Measurements from ENCODE around the gene CCDC184. TPM values are rescaled to one million over a fixed set of nuclear protein-coding genes. Genes with fewer than 3 reads are reported as not detected.

CCDC184 gene
- total RNA-seq, 1 experiment from 2014 or later = 0.74 TPM

DNA sequence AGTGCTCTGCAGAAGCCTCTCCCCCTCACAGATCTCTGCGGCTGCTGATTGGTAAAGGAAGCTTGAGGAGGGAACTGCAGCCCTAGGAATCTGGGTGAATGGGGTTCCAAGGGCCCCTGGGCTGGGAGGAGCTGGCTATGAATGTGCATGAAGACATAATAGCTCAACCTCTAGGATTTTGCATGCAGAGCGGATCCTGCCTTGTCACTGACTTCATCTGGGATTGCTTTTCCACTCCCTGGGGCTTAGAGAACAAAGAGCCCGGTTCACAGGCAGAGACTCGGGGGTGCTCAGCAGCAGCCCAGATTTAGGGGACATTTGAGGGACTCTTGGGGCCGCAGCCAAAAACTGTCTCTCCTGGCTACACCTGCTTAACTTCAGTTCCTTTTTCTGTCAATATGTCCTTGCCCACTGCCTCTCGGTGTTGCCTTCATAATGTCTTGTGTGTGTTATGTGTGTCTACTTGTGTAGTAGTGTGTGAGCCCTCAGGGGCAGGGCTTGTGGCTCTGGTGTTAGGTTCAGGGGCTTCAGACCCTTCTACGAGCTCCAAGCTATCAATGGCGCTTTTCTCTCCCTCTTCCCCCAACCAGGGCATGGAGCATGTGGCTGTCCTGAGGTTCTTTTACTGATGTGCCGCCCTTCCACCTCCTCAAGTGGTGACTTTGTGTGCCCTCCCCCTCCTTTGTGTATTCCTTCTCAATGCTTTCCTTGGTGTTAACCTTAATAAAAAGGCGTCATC, 1.9 kb downstream of the CCDC184 start:
- intact Hi-C loops (cut with micrococcal nuclease; ENCODE audit: unreplicated experiment) (no loop called here), in situ Hi-C loops (cut with HindIII; ENCODE audit: low pct_unique_long_range_greater_than_20kb, low sequenced_read_pairs) (no loop called here)
- ATAC-seq (no peak), DNase-seq (ENCODE audit: low read depth, low spot score) (no peak)
- ChIA-PET CTCF (no interaction called here), POLR2A (no interaction called here)
- H3K4me1 ChIP-seq (ENCODE audit: control insufficient read depth, insufficient read depth, low read length) = peaks cover 5% of the 10 kb centered on the region; the same call in 1 of the 2 replicates
- TF ChIP-seq, protein P1, sequence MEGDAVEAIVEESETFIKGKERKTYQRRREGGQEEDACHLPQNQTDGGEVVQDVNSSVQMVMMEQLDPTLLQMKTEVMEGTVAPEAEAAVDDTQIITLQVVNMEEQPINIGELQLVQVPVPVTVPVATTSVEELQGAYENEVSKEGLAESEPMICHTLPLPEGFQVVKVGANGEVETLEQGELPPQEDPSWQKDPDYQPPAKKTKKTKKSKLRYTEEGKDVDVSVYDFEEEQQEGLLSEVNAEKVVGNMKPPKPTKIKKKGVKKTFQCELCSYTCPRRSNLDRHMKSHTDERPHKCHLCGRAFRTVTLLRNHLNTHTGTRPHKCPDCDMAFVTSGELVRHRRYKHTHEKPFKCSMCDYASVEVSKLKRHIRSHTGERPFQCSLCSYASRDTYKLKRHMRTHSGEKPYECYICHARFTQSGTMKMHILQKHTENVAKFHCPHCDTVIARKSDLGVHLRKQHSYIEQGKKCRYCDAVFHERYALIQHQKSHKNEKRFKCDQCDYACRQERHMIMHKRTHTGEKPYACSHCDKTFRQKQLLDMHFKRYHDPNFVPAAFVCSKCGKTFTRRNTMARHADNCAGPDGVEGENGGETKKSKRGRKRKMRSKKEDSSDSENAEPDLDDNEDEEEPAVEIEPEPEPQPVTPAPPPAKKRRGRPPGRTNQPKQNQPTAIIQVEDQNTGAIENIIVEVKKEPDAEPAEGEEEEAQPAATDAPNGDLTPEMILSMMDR (IDR thresholded peaks at IDR 0.05) = no peak
- TF ChIP-seq, protein P2, sequence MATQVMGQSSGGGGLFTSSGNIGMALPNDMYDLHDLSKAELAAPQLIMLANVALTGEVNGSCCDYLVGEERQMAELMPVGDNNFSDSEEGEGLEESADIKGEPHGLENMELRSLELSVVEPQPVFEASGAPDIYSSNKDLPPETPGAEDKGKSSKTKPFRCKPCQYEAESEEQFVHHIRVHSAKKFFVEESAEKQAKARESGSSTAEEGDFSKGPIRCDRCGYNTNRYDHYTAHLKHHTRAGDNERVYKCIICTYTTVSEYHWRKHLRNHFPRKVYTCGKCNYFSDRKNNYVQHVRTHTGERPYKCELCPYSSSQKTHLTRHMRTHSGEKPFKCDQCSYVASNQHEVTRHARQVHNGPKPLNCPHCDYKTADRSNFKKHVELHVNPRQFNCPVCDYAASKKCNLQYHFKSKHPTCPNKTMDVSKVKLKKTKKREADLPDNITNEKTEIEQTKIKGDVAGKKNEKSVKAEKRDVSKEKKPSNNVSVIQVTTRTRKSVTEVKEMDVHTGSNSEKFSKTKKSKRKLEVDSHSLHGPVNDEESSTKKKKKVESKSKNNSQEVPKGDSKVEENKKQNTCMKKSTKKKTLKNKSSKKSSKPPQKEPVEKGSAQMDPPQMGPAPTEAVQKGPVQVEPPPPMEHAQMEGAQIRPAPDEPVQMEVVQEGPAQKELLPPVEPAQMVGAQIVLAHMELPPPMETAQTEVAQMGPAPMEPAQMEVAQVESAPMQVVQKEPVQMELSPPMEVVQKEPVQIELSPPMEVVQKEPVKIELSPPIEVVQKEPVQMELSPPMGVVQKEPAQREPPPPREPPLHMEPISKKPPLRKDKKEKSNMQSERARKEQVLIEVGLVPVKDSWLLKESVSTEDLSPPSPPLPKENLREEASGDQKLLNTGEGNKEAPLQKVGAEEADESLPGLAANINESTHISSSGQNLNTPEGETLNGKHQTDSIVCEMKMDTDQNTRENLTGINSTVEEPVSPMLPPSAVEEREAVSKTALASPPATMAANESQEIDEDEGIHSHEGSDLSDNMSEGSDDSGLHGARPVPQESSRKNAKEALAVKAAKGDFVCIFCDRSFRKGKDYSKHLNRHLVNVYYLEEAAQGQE (IDR thresholded peaks at IDR 0.05; ENCODE audit: insufficient read depth in 1 of 2, low read depth in 2 of 2, low read length in 1 of 2) = no peak
- TF ChIP-seq POLR2AphosphoS5 (IDR thresholded peaks at IDR 0.05; ENCODE audit: low read depth, low read length) = no peak
- no peak for TF ChIP-seq SIN3A (IDR thresholded peaks at IDR 0.05; ENCODE audit: borderline replicate concordance, insufficient read depth, low read depth, low read length)
- no peak for TF ChIP-seq TCF7L2 (IDR thresholded peaks at IDR 0.05; ENCODE audit: low read depth, low read length)
- H3K9me3 ChIP-seq (ENCODE audit: control insufficient read depth, insufficient read depth, low read depth, low read length) = no peaks in the 10 kb centered on the region
- H3K4me3 ChIP-seq (ENCODE audit: low read depth in 2 of 2, low read length in 2 of 2) = no peak overlapping the region
- peaks cover 19% of the 10 kb centered on the region for H3K27me3 ChIP-seq (ENCODE audit: control insufficient read depth, insufficient read depth, low read length)
- no peak overlapping the region for H3K27ac ChIP-seq (ENCODE audit: low read length)
- BruUV-seq (replicated peaks) = no TSS peak
- H3K36me3 ChIP-seq (ENCODE audit: control insufficient read depth, insufficient read depth, low read length) = no peaks in the 10 kb centered on the region

DNA sequence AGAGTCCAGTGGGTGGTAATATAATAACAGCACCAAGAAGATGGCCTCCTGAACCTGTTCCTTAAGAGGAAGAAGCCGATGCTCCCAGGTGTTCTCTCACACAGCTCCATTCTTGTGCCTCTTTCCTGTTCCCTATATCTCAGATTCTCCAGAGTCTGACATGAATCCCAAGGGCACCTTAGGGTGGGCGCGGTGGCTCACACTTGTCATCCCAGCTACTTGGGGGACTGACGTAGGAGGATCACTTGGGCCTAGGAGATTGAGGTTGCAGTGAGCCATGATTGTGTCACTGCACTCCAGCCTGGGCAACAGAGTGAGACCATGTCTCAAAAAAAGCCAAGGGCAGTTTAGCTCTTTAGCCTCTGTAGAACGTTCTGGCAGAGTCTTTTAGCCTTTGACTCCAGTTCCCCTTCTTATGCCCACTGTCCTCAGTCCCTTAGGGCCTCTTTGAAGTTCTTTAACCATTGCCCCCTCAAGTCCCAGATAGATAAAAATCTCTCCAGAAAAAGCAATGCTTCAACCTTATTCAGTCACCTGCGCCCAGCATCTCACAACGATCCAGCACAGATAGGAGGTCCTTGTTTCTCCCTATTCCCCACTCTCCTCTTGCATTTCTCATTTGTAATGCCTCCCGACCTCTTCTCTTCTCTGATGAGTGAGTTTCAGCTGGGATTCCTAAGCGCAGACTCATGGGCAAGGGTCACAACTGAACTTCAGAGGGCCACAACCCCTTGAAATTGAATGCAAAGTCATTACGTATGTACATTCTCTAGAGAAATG, 4.7 kb downstream of the CCDC184 start:
- CTCF ChIA-PET = interaction anchor here (2.0 kb wide), 1 partner anchor 10 kb away, joined by 6 read pairs; no protein-coding TSS in a partner anchor
- in situ Hi-C loops (cut with HindIII; ENCODE audit: low pct_unique_long_range_greater_than_20kb, low sequenced_read_pairs) = no loop called here

More for the DNA sequence above, 4.7 kb downstream of the CCDC184 start:
- BruUV-seq (replicated peaks) = no TSS peak
- ATAC-seq (no peak), DNase-seq (ENCODE audit: low read depth, low spot score) (no peak)
- Histone ChIP-seq H3K4me1 (ENCODE audit: control insufficient read depth, insufficient read depth, low read length) (no peaks in the 10 kb centered on the region), H3K4me3 (ENCODE audit: low read depth in 2 of 2, low read length in 2 of 2) (no peak overlapping the region), H3K27ac (ENCODE audit: low read length) (no peak overlapping the region), H3K27me3 (ENCODE audit: control insufficient read depth, insufficient read depth, low read length) (peaks cover 7% of the 10 kb centered on the region), H3K36me3 (ENCODE audit: control insufficient read depth, insufficient read depth, low read length) (no peaks in the 10 kb centered on the region; the same call in 1 of the 2 replicates), H3K9me3 (ENCODE audit: control insufficient read depth, insufficient read depth, low read depth, low read length) (no peaks in the 10 kb centered on the region)
- POLR2A ChIA-PET = no interaction called here
- intact Hi-C loops (cut with micrococcal nuclease; ENCODE audit: unreplicated experiment) = no loop called here
- TF ChIP-seq, protein P2 (IDR thresholded peaks at IDR 0.05; ENCODE audit: insufficient read depth in 1 of 2, low read depth in 2 of 2, low read length in 1 of 2) = no peak
- TF ChIP-seq SIN3A (IDR thresholded peaks at IDR 0.05; ENCODE audit: borderline replicate concordance, insufficient read depth, low read depth, low read length) (no peak), TCF7L2 (IDR thresholded peaks at IDR 0.05; ENCODE audit: low read depth, low read length) (no peak), POLR2AphosphoS5 (IDR thresholded peaks at IDR 0.05; ENCODE audit: low read depth, low read length) (no peak)
- TF ChIP-seq, protein P1 (IDR thresholded peaks at IDR 0.05) = no peak
